H1 (cell line): ENCODE data around the gene POLRMT. TPM values are rescaled to one million over a fixed set of nuclear protein-coding genes. Genes with fewer than 3 reads are reported as not detected.

ENCODE experiments used
- CTCF ChIA-PET: fragments of 300-600 bp; sonication (Branson Sonifier 250); formaldehyde crosslinking; loops from one replicate; lab custom pipeline; 2021; ENCODE audit not compliant: partially characterized antibody; lab: Charles Lee
- POLR2A ChIA-PET: fragments of 300-600 bp; sonication (Branson Sonifier 250); formaldehyde crosslinking; loops from one replicate; lab custom pipeline; 2021; ENCODE audit warnings: inconsistent platforms; ENCODE audit not compliant: partially characterized antibody; lab: Charles Lee
- DNase-seq, 2 experiments: peaks; one replicate each; pipeline versions ENCODE4 v3.0.0 to v3.0.0-alpha.2; 2010 to 2022; ENCODE audit warnings: low spot score in 2 of 2, low read depth in 1 of 2, mixed read lengths in 1 of 2
- FAIRE-seq: peaks from 2 replicates; lab custom pipeline; 2011; peaks lifted over from hg19 to GRCh38; lab: Jason Lieb, UNC
- H2AFZ ChIP-seq: 2 replicates; pipeline ENCODE4 v1.8.1; 2012; ENCODE audit warnings: low read length, inconsistent platforms
- H2AK5ac ChIP-seq: 2 replicates; pipeline ENCODE4 v1.6.1; 2013; ENCODE audit warnings: low read depth, low read length
- H2BK120ac ChIP-seq: replicated peaks from 2 replicates; pipeline ENCODE3; 2013; ENCODE audit warnings: low read depth, low read length, inconsistent platforms
- H2BK12ac ChIP-seq: 2 replicates; pipeline ENCODE4 v1.6.1; 2013; ENCODE audit warnings: low read depth, low read length
- H2BK15ac ChIP-seq: 2 replicates; pipeline ENCODE4 v1.6.1; 2013; ENCODE audit warnings: low read length
- H2BK20ac ChIP-seq: 2 replicates; pipeline ENCODE4 v1.6.1; 2013; ENCODE audit warnings: low read length
- H2BK5ac ChIP-seq: 2 replicates; pipeline ENCODE4 v1.6.1; 2013; ENCODE audit warnings: low read depth, low read length
- H3K14ac ChIP-seq: 2 replicates; pipeline ENCODE4 v1.6.1; 2013; ENCODE audit warnings: inconsistent platforms; ENCODE audit not compliant: insufficient read length
- H3K18ac ChIP-seq: 2 replicates; pipeline ENCODE4 v1.6.1; 2013; ENCODE audit warnings: low read length; ENCODE audit errors: extremely low read depth
- H3K23ac ChIP-seq: 2 replicates; pipeline ENCODE4 v1.6.1; 2013; ENCODE audit warnings: inconsistent platforms; ENCODE audit not compliant: insufficient read length
- H3K23me2 ChIP-seq: 2 replicates; pipeline ENCODE4 v1.6.1; 2013; ENCODE audit warnings: low read depth, low read length
- H3K27ac ChIP-seq: 2 replicates; pipeline ENCODE4 v1.6.1; 2011; ENCODE audit warnings: low read depth, low read length, inconsistent platforms
- H3K27me3 ChIP-seq, 4 experiments: replicated peaks in 1 of 4; 1 replicate in 1 of 4; 2 replicates in 3 of 4; pipeline versions ENCODE4 v1.6.1 to v1.8.1; 2011 to 2013; ENCODE audit warnings: low read length in 3 of 4, mild to moderate bottlenecking in 3 of 4, inconsistent platforms in 2 of 4, mixed read lengths in 2 of 4, moderate library complexity in 1 of 4; ENCODE audit not compliant: control insufficient read depth in 3 of 4, insufficient read depth in 3 of 4; ENCODE audit errors: extremely low read depth in 1 of 4
- H3K36me3 ChIP-seq, 4 experiments: 2 replicates each; pipeline versions ENCODE4 v1.6.1 to v1.8.1; 2011 to 2013; ENCODE audit warnings: mild to moderate bottlenecking in 4 of 4, low read length in 3 of 4, moderate library complexity in 2 of 4, control low read depth in 1 of 4, inconsistent platforms in 1 of 4; ENCODE audit not compliant: insufficient read depth in 4 of 4, control insufficient read depth in 2 of 4
- H3K4ac ChIP-seq: replicated peaks from 2 replicates; pipeline ENCODE3; 2013; ENCODE audit warnings: low read length, low read depth, mixed read lengths, inconsistent platforms; ENCODE audit not compliant: insufficient read length
- H3K4me1 ChIP-seq, 4 experiments: replicated peaks in 1 of 4; 1 replicate in 1 of 4; 2 replicates in 3 of 4; pipeline versions ENCODE4 v1.6.1 to v1.8.1; 2011 to 2013; ENCODE audit warnings: low read length in 3 of 4, inconsistent platforms in 2 of 4, mixed read lengths in 1 of 4; ENCODE audit not compliant: insufficient read depth in 4 of 4, control insufficient read depth in 3 of 4
- H3K4me2 ChIP-seq, 2 experiments: 2 replicates each; pipeline versions ENCODE4 v1.6.1 to v1.8.1; 2011 to 2013; ENCODE audit warnings: low read depth in 2 of 2, low read length in 2 of 2, control low read depth in 1 of 2, inconsistent platforms in 1 of 2, mild to moderate bottlenecking in 1 of 2; ENCODE audit not compliant: insufficient read depth in 1 of 2
- H3K4me3 ChIP-seq, 4 experiments: fragments of 200-600, 300-600 bp in 1 of 4; sonication (generic), shearing (Covaris generic), sonication (Bioruptor Twin) in 1 of 4; 2 replicates each; pipeline versions ENCODE4 v1.5.1 to v1.8.1; 2011 to 2016; ENCODE audit warnings: low read length in 4 of 4, low read depth in 3 of 4, control low read depth in 2 of 4, inconsistent platforms in 2 of 4, mild to moderate bottlenecking in 2 of 4, mixed read lengths in 1 of 4, moderate library complexity in 1 of 4; ENCODE audit not compliant: insufficient read depth in 2 of 4; ENCODE audit errors: extremely low read depth in 1 of 4
- H3K56ac ChIP-seq: replicated peaks from 2 replicates; pipeline ENCODE3; 2013; ENCODE audit warnings: low read depth, mild to moderate bottlenecking, mixed read lengths, low read length, inconsistent platforms; ENCODE audit not compliant: insufficient read length
- H3K79me1 ChIP-seq: 2 replicates; pipeline ENCODE4 v1.6.1; 2013; ENCODE audit warnings: low read depth, low read length, control low read depth
- H3K79me2 ChIP-seq, 2 experiments: 2 replicates each; pipeline versions ENCODE4 v1.6.1 to v1.8.1; 2012 to 2013; ENCODE audit warnings: low read length in 2 of 2, mild to moderate bottlenecking in 2 of 2, inconsistent platforms in 1 of 2; ENCODE audit not compliant: insufficient read depth in 2 of 2, control insufficient read depth in 1 of 2
- H3K9ac ChIP-seq, 4 experiments: replicated peaks in 1 of 4; 1 replicate in 1 of 4; 2 replicates in 3 of 4; pipeline versions ENCODE4 v1.6.1 to v1.8.1; 2011 to 2013; ENCODE audit warnings: low read depth in 3 of 4, low read length in 3 of 4, control low read depth in 2 of 4, mild to moderate bottlenecking in 2 of 4, moderate library complexity in 2 of 4, inconsistent platforms in 1 of 4; ENCODE audit errors: extremely low read depth in 1 of 4
- H3K9me3 ChIP-seq, 2 experiments: 2 replicates each; pipeline versions ENCODE4 v1.6.1 to v1.8.1; 2012 to 2013; ENCODE audit warnings: mild to moderate bottlenecking in 2 of 2, moderate library complexity in 2 of 2, control low read depth in 1 of 2, inconsistent platforms in 1 of 2, low read depth in 1 of 2, low read length in 1 of 2, mixed read lengths in 1 of 2; ENCODE audit not compliant: insufficient read depth in 2 of 2
- H4K20me1 ChIP-seq, 2 experiments: replicated peaks in 1 of 2; 2 replicates each; pipeline versions ENCODE3 to v1.8.1; 2011 to 2013; ENCODE audit warnings: inconsistent platforms in 2 of 2, low read length in 2 of 2, mild to moderate bottlenecking in 1 of 2; ENCODE audit not compliant: insufficient read depth in 2 of 2, control insufficient read depth in 1 of 2
- H4K5ac ChIP-seq: 2 replicates; pipeline ENCODE4 v1.6.1; 2013; ENCODE audit warnings: low read length, low read depth, mixed read lengths, inconsistent platforms; ENCODE audit not compliant: insufficient read length
- H4K8ac ChIP-seq: 2 replicates; pipeline ENCODE4 v1.8.0; 2013; ENCODE audit warnings: mild to moderate bottlenecking, moderate library complexity, low read length, inconsistent platforms; ENCODE audit not compliant: insufficient read depth; ENCODE audit errors: extremely low read depth
- H4K91ac ChIP-seq: replicated peaks from 2 replicates; pipeline ENCODE3; 2013; ENCODE audit warnings: low read length, mixed read lengths, inconsistent platforms; ENCODE audit not compliant: insufficient read length
- ATF3 ChIP-seq: IDR thresholded peaks from 2 replicates; pipeline ENCODE4 v1.6.1; 2011; ENCODE audit warnings: low read depth, mild to moderate bottlenecking, low read length; ENCODE audit not compliant: insufficient read depth
- CBX8 ChIP-seq: fragments of 300-800, 300-1000 bp; sonication (generic); IDR thresholded peaks from 2 replicates; pipeline ENCODE4 v1.7.1; 2016; ENCODE audit warnings: low read depth, low read length, borderline replicate concordance
- CTBP2 ChIP-seq: IDR thresholded peaks from 2 replicates; pipeline ENCODE4 v1.7.0; 2011; ENCODE audit warnings: borderline replicate concordance, mild to moderate bottlenecking, moderate library complexity, mixed read lengths, low read length; ENCODE audit not compliant: insufficient read depth, insufficient read length
- EZH2 ChIP-seq: fragments of 200-600 bp; sonication (generic); IDR thresholded peaks from 2 replicates; pipeline ENCODE4 v1.7.1; 2012; ENCODE audit warnings: low read depth, mild to moderate bottlenecking, moderate library complexity, low read length, inconsistent platforms; ENCODE audit not compliant: severe bottlenecking
- FOSL1 ChIP-seq: IDR thresholded peaks from 2 replicates; pipeline ENCODE4 v1.6.1; 2011; ENCODE audit warnings: mild to moderate bottlenecking, low read depth, low read length, moderate library complexity; ENCODE audit not compliant: insufficient read depth
- POLR2A ChIP-seq, 2 experiments: IDR thresholded peaks; 1 replicate in 1 of 2; 2 replicates in 1 of 2; pipeline ENCODE4 v1.6.1; 2011; ENCODE audit warnings: low read depth in 2 of 2, low read length in 2 of 2, mild to moderate bottlenecking in 2 of 2; ENCODE audit errors: control extremely low read depth in 1 of 2
- POLR2AphosphoS5 ChIP-seq: IDR thresholded peaks from 2 replicates; pipeline ENCODE4 v1.6.1; 2011; ENCODE audit warnings: low read depth, low read length
- SAP30 ChIP-seq: fragments of 300-600 bp; sonication (generic); IDR thresholded peaks from 2 replicates; pipeline ENCODE4 v1.7.1; 2012; ENCODE audit warnings: low read length, moderate library complexity, mild to moderate bottlenecking, inconsistent platforms; ENCODE audit not compliant: insufficient read depth, insufficient replicate concordance
- SIN3A ChIP-seq, 2 experiments: IDR thresholded peaks in 1 of 2; conservative IDR thresholded peaks in 1 of 2; 2 replicates each; pipeline ENCODE4 v1.6.1; 2011 to 2012; ENCODE audit warnings: low read length in 2 of 2, improper control_type of control experiment in 1 of 2, low read depth in 1 of 2, mild to moderate bottlenecking in 1 of 2
- SIRT6 ChIP-seq: IDR thresholded peaks from one replicate; pipeline ENCODE4 v1.7.1; 2012; ENCODE audit warnings: low read length, inconsistent platforms
- SUZ12 ChIP-seq: fragments of 200-600 bp; sonication (generic); IDR thresholded peaks from 2 replicates; pipeline ENCODE4 v1.6.1; 2012; ENCODE audit warnings: mild to moderate bottlenecking, inconsistent platforms, low read length, moderate library complexity, mixed read lengths
- WGBS, 2 experiments: shearing (Covaris generic) in 1 of 2; methylation state at CpG; one replicate each; pipeline versions ENCODE4 v1.1.6 to v1.1.7; 2013 to 2015; ENCODE audit warnings: low lambda C conversion rate in 2 of 2, mixed read lengths in 2 of 2, inconsistent platforms in 1 of 2, low coverage in 1 of 2, missing lambda C conversion rate in 1 of 2; ENCODE audit not compliant: insufficient replicate concordance in 2 of 2, insufficient coverage in 1 of 2, insufficient read length in 1 of 2; ENCODE audit errors: extremely low coverage in 1 of 2, missing lambda C conversion rate in 1 of 2; 5-methylcytosine and 5-hydroxymethylcytosine counted together
- polyA plus RNA-seq, 7 experiments: library from polyadenylated mRNA; depleted of rRNA in 3 of 7; stranded (reverse) in 5 of 7; unstranded in 2 of 7; fragments of >200 nt in 5 of 7; fragments of 200-250 nt in 2 of 7; gene quantifications; 1 replicate in 5 of 7; 2 replicates in 1 of 7; 4 replicates in 1 of 7; pipeline versions ENCODE4 v1.2.1 to v1.2.3, GENCODE V29; 2011 to 2013; ENCODE audit warnings: missing spikeins in 2 of 7, mixed read lengths in 2 of 7
- total RNA-seq: library from RNA; stranded (reverse); fragmentation: NEBNext Ultra II Directional; extraction: Animal tissue kit (Norgen Biotek cat#: 25700); gene quantifications from 2 replicates; pipeline ENCODE4 v1.2.1, GENCODE V29; 2021

Gene POLRMT
- total and polyA plus RNA-seq, 2 of the 8 experiments (the other 6 are each of a cell fraction or from before 2014, with no cell fraction given), result 93.0 to 111 TPM

- H3K4me3 ChIP-seq, result no peak overlapping the region
- no peak overlapping the region for H2BK12ac ChIP-seq
- no peak overlapping the region for H3K4ac ChIP-seq
- DNase-seq (no peak), FAIRE-seq (no peak)
- no peak overlapping the region for H3K18ac ChIP-seq
- H3K9me3 ChIP-seq, result no peaks in the 10 kb centered on the region
- WGBS, 2 experiments, result 92% methylated on average over 16 of the region's 16 CpGs; no CpG with 5 or more reads in 1 of the 2 experiments
- H4K20me1 ChIP-seq, result peaks cover 2 to 3% of the 10 kb centered on the region in 2 experiments
- no peak overlapping the region for H2BK120ac ChIP-seq
- H3K27ac ChIP-seq, result no peak overlapping the region
- ChIA-PET CTCF (interaction anchor here (1.1 to 1.8 kb wide), 3 partner anchors 14 to 128 kb away, joined by 3 to 4 read pairs (median 3); no protein-coding TSS in a partner anchor), POLR2A (interaction anchor here (1.4 to 3.2 kb wide), 3 partner anchors 9 to 62 kb away, joined by 3 to 11 read pairs (median 5); partner anchors contain the start of gene BSG)
- H3K79me2 ChIP-seq, result peaks cover 0 to 18% of the 10 kb centered on the region in 2 experiments; a peak in 1 of 4 replicates
- H2BK20ac ChIP-seq, result no peak overlapping the region
- H3K23me2 ChIP-seq, result peaks cover 13% of the 10 kb centered on the region
- H4K91ac ChIP-seq, result no peak overlapping the region
- H2AFZ ChIP-seq, result no peak overlapping the region
- no peak overlapping the region for H3K23ac ChIP-seq
- no peak overlapping the region for H2AK5ac ChIP-seq
- H3K56ac ChIP-seq, result no peak overlapping the region
- no peak overlapping the region; a peak in 1 of 4 replicates for H3K4me2 ChIP-seq
- peaks cover 0 to 10% (median 4%) of the 10 kb centered on the region in 4 experiments; a peak in 4 of 7 replicates for H3K4me1 ChIP-seq
- H4K5ac ChIP-seq, result no peak overlapping the region
- H3K27me3 ChIP-seq, result peaks cover 0 to 23% (median 11%) of the 10 kb centered on the region in 4 experiments; a peak in 5 of 7 replicates
- H2BK5ac ChIP-seq, result no peak overlapping the region
- no peak overlapping the region for H4K8ac ChIP-seq
- no peak overlapping the region for H2BK15ac ChIP-seq
- no peak overlapping the region for H3K14ac ChIP-seq
- peaks cover 7% of the 10 kb centered on the region for H3K79me1 ChIP-seq
- H3K9ac ChIP-seq, result no peak overlapping the region
- H3K36me3 ChIP-seq, result peaks cover 0 to 2% (median under 1%) of the 10 kb centered on the region in 4 experiments; a peak in 2 of 8 replicates
- no peak for TF ChIP-seq CBX8
- TF ChIP-seq SIN3A (conservative IDR thresholded peaks at IDR 0.05 in 1 of 2, IDR thresholded peaks at IDR 0.05 in 1 of 2; ENCODE audit: low read depth in 1 of 2, low read length in 2 of 2), result no peak
- TF ChIP-seq POLR2A (IDR thresholded peaks at IDR 0.05; ENCODE audit: control extremely low read depth in 1 of 2, low read depth in 2 of 2, low read length in 2 of 2), result no peak
- TF ChIP-seq ATF3, result no peak
- TF ChIP-seq POLR2AphosphoS5, result no peak
- no peak for TF ChIP-seq SUZ12
- no peak for TF ChIP-seq SAP30
- no peak for TF ChIP-seq EZH2
- TF ChIP-seq FOSL1, result no peak
- TF ChIP-seq SIRT6, result no peak
- no peak for TF ChIP-seq CTBP2
These were observed 1.8 kb upstream of the POLRMT start for GRCh38 chr19:634975-635652.
